ENCODE measurements around the gene ARNT2.

DNA sequence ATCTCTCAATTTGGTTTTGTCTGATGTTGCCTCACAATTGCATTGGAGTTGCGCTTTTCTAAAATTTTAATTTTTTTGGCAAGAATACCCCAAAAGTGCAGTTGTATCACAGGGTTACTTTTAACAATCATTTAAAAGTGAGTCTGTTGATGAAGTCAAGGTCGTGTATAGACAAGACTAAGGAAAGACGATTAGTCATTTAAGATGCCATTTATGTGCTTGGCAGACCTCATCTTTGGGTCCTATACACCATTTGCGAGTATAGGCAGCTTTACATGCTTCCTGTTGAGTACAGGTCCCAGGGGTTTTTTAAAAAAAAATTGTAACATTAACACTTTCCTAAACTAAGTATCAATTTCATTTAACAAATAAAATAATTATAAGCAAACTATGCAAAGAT, 12.5 kb downstream of the ARNT2 start:
- TF ChIP-seq, protein P1, sequence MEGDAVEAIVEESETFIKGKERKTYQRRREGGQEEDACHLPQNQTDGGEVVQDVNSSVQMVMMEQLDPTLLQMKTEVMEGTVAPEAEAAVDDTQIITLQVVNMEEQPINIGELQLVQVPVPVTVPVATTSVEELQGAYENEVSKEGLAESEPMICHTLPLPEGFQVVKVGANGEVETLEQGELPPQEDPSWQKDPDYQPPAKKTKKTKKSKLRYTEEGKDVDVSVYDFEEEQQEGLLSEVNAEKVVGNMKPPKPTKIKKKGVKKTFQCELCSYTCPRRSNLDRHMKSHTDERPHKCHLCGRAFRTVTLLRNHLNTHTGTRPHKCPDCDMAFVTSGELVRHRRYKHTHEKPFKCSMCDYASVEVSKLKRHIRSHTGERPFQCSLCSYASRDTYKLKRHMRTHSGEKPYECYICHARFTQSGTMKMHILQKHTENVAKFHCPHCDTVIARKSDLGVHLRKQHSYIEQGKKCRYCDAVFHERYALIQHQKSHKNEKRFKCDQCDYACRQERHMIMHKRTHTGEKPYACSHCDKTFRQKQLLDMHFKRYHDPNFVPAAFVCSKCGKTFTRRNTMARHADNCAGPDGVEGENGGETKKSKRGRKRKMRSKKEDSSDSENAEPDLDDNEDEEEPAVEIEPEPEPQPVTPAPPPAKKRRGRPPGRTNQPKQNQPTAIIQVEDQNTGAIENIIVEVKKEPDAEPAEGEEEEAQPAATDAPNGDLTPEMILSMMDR (CRISPR knock-in tag; IDR thresholded peaks at IDR 0.05) = no peak
- TF ChIP-seq ZNF510 (CRISPR knock-in tag; IDR thresholded peaks at IDR 0.05; ENCODE audit: low read depth) (no peak), EHMT2 (IDR thresholded peaks at IDR 0.05; ENCODE audit: borderline replicate concordance, low read depth, low read length) (no peak)

Measured in HepG2 (cell line).